Activated T-helper 17 cell treated with anti-CD3 and anti-CD28 coated beads, Interleukin-2, amount 50 U/mL, for 72 hours (primary cell): ENCODE measurements around the gene SUFU. TPM values are rescaled to one million over a fixed set of nuclear protein-coding genes. Genes with fewer than 3 reads are reported as not detected.
A peak's percentile ranks its signal among the peaks of the same experiment; 100 is the strongest.
"Not testable (repeated sequence)": the region's sequence is repeated elsewhere in the genome, so short reads cannot be mapped to it uniquely, and the experiment has no call there.

Experiments
- ATAC-seq: fragments of 150-1000 bp; cut with Tn5 transposase; replicated peaks from 2 replicates; pipeline ENCODE4 v1.10.0; 2021; ENCODE audit warnings: mild to moderate bottlenecking, moderate library complexity
- H3K27ac Mint-ChIP-seq: one replicate; pipeline ENCODE4 v1.8.0; 2022; ENCODE audit warnings: mixed read lengths
- H3K27me3 Mint-ChIP-seq: one replicate; pipeline ENCODE4 v1.8.0; 2022; ENCODE audit warnings: mixed read lengths
- H3K36me3 Mint-ChIP-seq: one replicate; pipeline ENCODE4 v1.8.0; 2022; ENCODE audit warnings: low read depth, mild to moderate bottlenecking, mixed read lengths
- H3K4me1 Mint-ChIP-seq: one replicate; pipeline ENCODE4 v1.8.0; 2022; ENCODE audit warnings: mixed read lengths
- H3K4me3 Mint-ChIP-seq: one replicate; pipeline ENCODE4 v1.8.0; 2022; ENCODE audit warnings: mild to moderate bottlenecking, mixed read lengths
- H3K9me3 Mint-ChIP-seq: one replicate; pipeline ENCODE4 v1.8.0; 2022; ENCODE audit warnings: mixed read lengths
- total RNA-seq, 2 donors: library from RNA; stranded (reverse); gene quantifications; one replicate each; pipeline ENCODE4 v1.2.3, GENCODE V29; 2022

SUFU gene
- total RNA-seq, 2 donors from 2014 or later = 11.1 to 16.2 TPM

GRCh38 chr10:102665904-102666509 lies 162.2 kb downstream of the SUFU start:
- Mint-ChIP-seq H3K9me3 (no peaks in the 10 kb centered on the region), H3K4me1 (peaks cover 18% of the 10 kb centered on the region), H3K4me3 (no peak overlapping the region), H3K27ac (no peak overlapping the region), H3K27me3 (no peaks in the 10 kb centered on the region), H3K36me3 (no peaks in the 10 kb centered on the region)
- no peak for ATAC-seq

- H3K27me3 Mint-ChIP-seq, H3K9me3 Mint-ChIP-seq, ATAC-seq, H3K36me3 Mint-ChIP-seq: not testable (repeated sequence)
- H3K4me3 Mint-ChIP-seq = peak overlapping the region; percentile 0
- peaks cover 13% of the 10 kb centered on the region for H3K4me1 Mint-ChIP-seq
- H3K27ac Mint-ChIP-seq = peak overlapping the region; percentile 71
Observed at GRCh38 chr10:102667411-102667810, 163.6 kb downstream of the SUFU start.

- peak overlapping the region; percentile 0 for H3K4me3 Mint-ChIP-seq
- H3K9me3 Mint-ChIP-seq = no peaks in the 10 kb centered on the region
- peaks cover 15% of the 10 kb centered on the region for H3K4me1 Mint-ChIP-seq
- ATAC-seq = no peak
- peak overlapping the region; percentile 71 for H3K27ac Mint-ChIP-seq
- H3K36me3 Mint-ChIP-seq = no peaks in the 10 kb centered on the region
- H3K27me3 Mint-ChIP-seq = no peaks in the 10 kb centered on the region
Observed at GRCh38 chr10:102668326-102669107, 164.7 kb downstream of the SUFU start.

GRCh38 chr10:102669206-102670064 lies 165.7 kb downstream of the SUFU start:
- H3K4me3 Mint-ChIP-seq = no peak overlapping the region

GRCh38 chr10:102670065-102670670 lies 166.4 kb downstream of the SUFU start:
- Mint-ChIP-seq H3K27ac (peak overlapping the region; percentile 15), H3K4me3 (no peak overlapping the region), H3K4me1 (peaks cover 24% of the 10 kb centered on the region), H3K9me3 (no peaks in the 10 kb centered on the region), H3K36me3 (no peaks in the 10 kb centered on the region), H3K27me3 (no peaks in the 10 kb centered on the region)
- no peak for ATAC-seq

More at GRCh38 chr10:102669206-102670064, 165.7 kb downstream of the SUFU start:
- ATAC-seq = no peak
- Mint-ChIP-seq H3K4me1 (peaks cover 24% of the 10 kb centered on the region), H3K27me3 (no peaks in the 10 kb centered on the region), H3K36me3 (no peaks in the 10 kb centered on the region), H3K9me3 (no peaks in the 10 kb centered on the region), H3K27ac (peak overlapping the region; percentile 15)

- peaks cover 6% of the 10 kb centered on the region for H3K36me3 Mint-ChIP-seq
- H3K27me3 Mint-ChIP-seq = no peaks in the 10 kb centered on the region
- no peak overlapping the region for H3K4me3 Mint-ChIP-seq
- H3K27ac Mint-ChIP-seq = no peak overlapping the region
- ATAC-seq = no peak
- no peaks in the 10 kb centered on the region for H3K9me3 Mint-ChIP-seq
- peaks cover 29% of the 10 kb centered on the region for H3K4me1 Mint-ChIP-seq
Observed at GRCh38 chr10:102670871-102671434, 167.2 kb downstream of the SUFU start.

- ATAC-seq = no peak
- peak overlapping the region; percentile 78 for H3K27ac Mint-ChIP-seq
- H3K4me1 Mint-ChIP-seq = peaks cover 20% of the 10 kb centered on the region
- H3K9me3 Mint-ChIP-seq = no peaks in the 10 kb centered on the region
- H3K27me3 Mint-ChIP-seq = no peaks in the 10 kb centered on the region
- H3K4me3 Mint-ChIP-seq = peak overlapping the region; percentile 74
- H3K36me3 Mint-ChIP-seq = peaks cover 6% of the 10 kb centered on the region
Observed at GRCh38 chr10:102673236-102673818, 169.6 kb downstream of the SUFU start.

- Mint-ChIP-seq H3K9me3 (no peaks in the 10 kb centered on the region), H3K27me3 (no peaks in the 10 kb centered on the region), H3K4me1 (peaks cover 16% of the 10 kb centered on the region), H3K36me3 (peaks cover 6% of the 10 kb centered on the region), H3K4me3 (peak overlapping the region; percentile 74), H3K27ac (peak overlapping the region; percentile 78)
- peak; percentile 94 for ATAC-seq
Observed at GRCh38 chr10:102673819-102674511, 170.2 kb downstream of the SUFU start.

- Mint-ChIP-seq H3K27me3 (no peaks in the 10 kb centered on the region), H3K27ac (peak overlapping the region; percentile 78), H3K9me3 (no peaks in the 10 kb centered on the region), H3K4me3 (peak overlapping the region; percentile 74), H3K36me3 (peaks cover 6% of the 10 kb centered on the region), H3K4me1 (peaks cover 16% of the 10 kb centered on the region)
- peak; percentile 29 for ATAC-seq
Observed at GRCh38 chr10:102674566-102674965, 170.8 kb downstream of the SUFU start.

- Mint-ChIP-seq H3K27ac (peak overlapping the region; percentile 78), H3K9me3 (no peaks in the 10 kb centered on the region), H3K27me3 (no peaks in the 10 kb centered on the region), H3K4me3 (peak overlapping the region; percentile 74), H3K4me1 (peaks cover 16% of the 10 kb centered on the region), H3K36me3 (peaks cover 11% of the 10 kb centered on the region)
- ATAC-seq = no peak
Observed at GRCh38 chr10:102675011-102675665, 171.4 kb downstream of the SUFU start.

- Mint-ChIP-seq H3K27ac (no peak overlapping the region), H3K4me3 (peak overlapping the region; percentile 74), H3K9me3 (no peaks in the 10 kb centered on the region), H3K4me1 (peaks cover 16% of the 10 kb centered on the region), H3K27me3 (no peaks in the 10 kb centered on the region), H3K36me3 (peaks cover 18% of the 10 kb centered on the region)
- no peak for ATAC-seq
Observed at GRCh38 chr10:102675666-102676533, 172.1 kb downstream of the SUFU start.
